B cell (primary cell): ENCODE measurements around the gene GLRX5. TPM values are rescaled to one million over a fixed set of nuclear protein-coding genes. Genes with fewer than 3 reads are reported as not detected.

ENCODE experiments used
- ATAC-seq: fragments of 200-7000 bp; cut with Tn5 transposase; one replicate; pipeline ENCODE4 v1.10.0; 2021; ENCODE audit warnings: low read depth, mild to moderate bottlenecking, moderate number of reproducible peaks, moderate library complexity
- CTCF ChIA-PET: fragments of 350-600 bp; sonication (Branson Sonifier 250); formaldehyde crosslinking; loops from one replicate; lab custom pipeline; 2021; ENCODE audit warnings: antibody characterized with exemption, inconsistent platforms; lab: Charles Lee
- POLR2A ChIA-PET: fragments of 350-600 bp; sonication (Branson Sonifier 250); formaldehyde crosslinking; loops from one replicate; lab custom pipeline; 2021; ENCODE audit warnings: antibody characterized with exemption; lab: Charles Lee
- DNase-seq: peaks from one replicate; pipeline ENCODE4 v3.0.0; 2013
- H2AFZ ChIP-seq: 2 replicates; pipeline ENCODE4 v1.6.1; 2012; ENCODE audit warnings: mild to moderate bottlenecking, low read depth, low read length; ENCODE audit not compliant: insufficient read depth, poor library complexity, severe bottlenecking
- H3K27ac ChIP-seq, 2 donors: 1 replicate in 1 of 2; 2 replicates in 1 of 2; pipeline ENCODE4 v1.5.1; 2012 to 2013; ENCODE audit warnings: low read length in 2 of 2, mild to moderate bottlenecking in 2 of 2, moderate library complexity in 1 of 2
- H3K27me3 ChIP-seq, 4 experiments: fragments of 200-600 bp in 1 of 4; sonication (generic) in 1 of 4; replicated peaks in 1 of 4; 1 replicate in 2 of 4; 2 replicates in 2 of 4; pipeline versions ENCODE4 v1.6.1 to v1.7.0; 2013 to 2016; ENCODE audit warnings: low read length in 3 of 4, mild to moderate bottlenecking in 2 of 4, mixed read lengths in 1 of 4, moderate library complexity in 1 of 4; ENCODE audit not compliant: insufficient read depth in 4 of 4, control insufficient read depth in 3 of 4; ENCODE audit errors: control extremely low read depth in 1 of 4
- H3K36me3 ChIP-seq, 2 experiments: replicated peaks in 1 of 2; 1 replicate in 1 of 2; 2 replicates in 1 of 2; pipeline versions ENCODE4 v1.6.1 to v1.7.1; 2013; ENCODE audit warnings: low read length in 1 of 2; ENCODE audit not compliant: insufficient read depth in 2 of 2, control insufficient read depth in 1 of 2; ENCODE audit errors: control extremely low read depth in 1 of 2, extremely low read depth in 1 of 2
- H3K4me1 ChIP-seq, 2 donors: fragments of 200-600 bp in 1 of 2; sonication (generic) in 1 of 2; 1 replicate in 1 of 2; 2 replicates in 1 of 2; pipeline versions ENCODE4 v1.5.1 to v1.6.1; 2013 to 2017; ENCODE audit warnings: low read length in 2 of 2; ENCODE audit not compliant: control insufficient read depth in 2 of 2, insufficient read depth in 2 of 2
- H3K4me2 ChIP-seq: replicated peaks from 2 replicates; pipeline ENCODE3; 2012; ENCODE audit warnings: mild to moderate bottlenecking, low read depth, low read length; ENCODE audit not compliant: poor library complexity, severe bottlenecking
- H3K4me3 ChIP-seq, 5 experiments: fragments of 200-600 bp in 1 of 5; sonication (generic) in 1 of 5; 1 replicate in 3 of 5; 2 replicates in 2 of 5; pipeline versions ENCODE4 v1.5.1 to v1.7.0; 2011 to 2016; ENCODE audit warnings: low read length in 4 of 5, mild to moderate bottlenecking in 4 of 5, low read depth in 2 of 5, control low read depth in 1 of 5, moderate library complexity in 1 of 5; ENCODE audit not compliant: insufficient read depth in 1 of 5; ENCODE audit errors: control extremely low read depth in 1 of 5, extremely low read depth in 1 of 5
- H3K79me2 ChIP-seq: fragments of 200-600 bp; sonication (generic); one replicate; pipeline ENCODE4 v1.6.0; 2016; ENCODE audit warnings: low read length; ENCODE audit not compliant: control insufficient read depth, insufficient read depth
- H3K9ac ChIP-seq: fragments of 200-600 bp; sonication (generic); 2 replicates; pipeline ENCODE4 v1.6.1; 2017; ENCODE audit warnings: mild to moderate bottlenecking, low read length, moderate library complexity
- H3K9me3 ChIP-seq, 3 donors: one replicate each; pipeline versions ENCODE4 v1.6.1 to v1.7.1; 2013; ENCODE audit warnings: low read length in 2 of 3; ENCODE audit not compliant: control insufficient read depth in 2 of 3, insufficient read depth in 1 of 3; ENCODE audit errors: control extremely low read depth in 1 of 3
- H4K20me1 ChIP-seq: 2 replicates; pipeline ENCODE4 v1.6.0; 2012; ENCODE audit warnings: mild to moderate bottlenecking, low read length; ENCODE audit not compliant: insufficient read depth, control insufficient read depth, poor library complexity, severe bottlenecking
- H3K27ac Mint-ChIP-seq: one replicate; pipeline ENCODE4 v1.8.0; 2021; ENCODE audit warnings: mixed read lengths
- H3K27me3 Mint-ChIP-seq: one replicate; pipeline ENCODE4 v1.8.0; 2021; ENCODE audit warnings: mixed read lengths
- H3K4me1 Mint-ChIP-seq: one replicate; pipeline ENCODE4 v1.8.0; 2021; ENCODE audit warnings: mixed read lengths
- H3K4me3 Mint-ChIP-seq: one replicate; pipeline ENCODE4 v1.8.0; 2021; ENCODE audit warnings: mixed read lengths
- H3K9me3 Mint-ChIP-seq: one replicate; pipeline ENCODE4 v1.8.0; 2022; ENCODE audit warnings: mixed read lengths; ENCODE audit not compliant: insufficient read depth
- CTCF ChIP-seq: fragments of 200-600 bp; IDR thresholded peaks from one replicate; pipeline ENCODE4 v1.8.0; 2022; ENCODE audit warnings: antibody characterized with exemption, mild to moderate bottlenecking
- EZH2 ChIP-seq: IDR thresholded peaks from 2 replicates; pipeline ENCODE4 v1.6.1; 2012; ENCODE audit warnings: borderline replicate concordance, low read depth, mild to moderate bottlenecking, moderate library complexity, low read length; ENCODE audit not compliant: insufficient read depth, poor library complexity, severe bottlenecking
- WGBS: methylation state at CpG from one replicate; pipeline ENCODE4 v1.1.5; 2013; ENCODE audit warnings: missing lambda C conversion rate; ENCODE audit not compliant: insufficient coverage; 5-methylcytosine and 5-hydroxymethylcytosine counted together
- intact Hi-C: fragments of 100-400 bp; cut with micrococcal nuclease; formaldehyde crosslinking; loops from one replicate; pipeline ENCODE4 v1.10.0; 2022
- polyA plus RNA-seq: library from polyadenylated mRNA; depleted of rRNA; stranded (reverse); fragments of >200 nt; gene quantifications from 2 replicates; pipeline ENCODE4 v1.2.3, GENCODE V29; 2012
- total RNA-seq, 2 donors: library from RNA; stranded (reverse); fragments of 120-200 nt in 1 of 2; gene quantifications; 1 replicate in 1 of 2; 2 replicates in 1 of 2; pipeline versions ENCODE4 v1.2.3 to v1.2.4, GENCODE V29; 2013 to 2022

The GLRX5 gene
- total and polyA plus RNA-seq, 2 donors (not counting 1 experiment from before 2014, with no cell fraction given) = 7.8 to 18.4 TPM

- Histone ChIP-seq H3K27me3 (no peaks in the 10 kb centered on the region), H4K20me1 (peaks cover 30% of the 10 kb centered on the region), H3K9ac (peak overlapping the region; percentile 68), H3K9me3 (no peaks in the 10 kb centered on the region), H3K4me1 (peaks cover 66 to 76% of the 10 kb centered on the region in 2 donors), H3K27ac (peak overlapping the region; percentile 77 to 79), H2AFZ (peak overlapping the region; percentile 57), H3K36me3 (peaks cover 1 to 2% of the 10 kb centered on the region in 2 experiments), H3K79me2 (peaks cover 37% of the 10 kb centered on the region), H3K4me3 (peak overlapping the region; percentile 50 to 77 (median 72)), H3K4me2 (peak overlapping the region; percentile 82)
- intact Hi-C loops = loop anchor here (1.0 to 5.0 kb wide), 6 partner anchors 18 to 359 kb away; partner anchors contain the start of gene DICER1
- peaks cover 77% of the 10 kb centered on the region for H3K4me1 Mint-ChIP-seq
- DNase-seq = peak; percentile 95
- WGBS = 2% methylated on average over 47 of the region's 50 CpGs
- ATAC-seq = peak; percentile 85
- no peaks in the 10 kb centered on the region for H3K27me3 Mint-ChIP-seq
- H3K27ac Mint-ChIP-seq = peak overlapping the region; percentile 95
- POLR2A ChIA-PET = interaction anchor here (0.6 to 3.2 kb wide), 7 partner anchors 8 to 254 kb away, joined by 3 to 22 read pairs (median 4); partner anchors contain the start of gene GLRX5
- H3K9me3 Mint-ChIP-seq = no peaks in the 10 kb centered on the region
- CTCF ChIA-PET = interaction anchor here (0.9 to 7.9 kb wide), 15 partner anchors 9 to 89 kb away, joined by 3 to 60 read pairs (median 6); no protein-coding TSS in a partner anchor
- no peak for TF ChIP-seq EZH2
- peak; percentile 65 for TF ChIP-seq CTCF
- peak overlapping the region; percentile 95 for H3K4me3 Mint-ChIP-seq
Measured at GRCh38 chr14:95515596-95516552, 19.0 kb upstream of the GLRX5 start.
